HG02763 (cell line): Measurements from ENCODE around the gene CSTF3.

ENCODE experiments used
- ATAC-seq: cut with Tn5 transposase; IDR thresholded peaks from one replicate; pipeline ENCODE4 v1.9.1; 2021; ENCODE audit warnings: mild to moderate bottlenecking, moderate library complexity; ENCODE audit not compliant: unreplicated experiment

CSTF3 gene

GRCh38 chr11:33045551-33046255 is 115.6 kb downstream of the CSTF3 start:
- ATAC-seq, result no peak

DNA sequence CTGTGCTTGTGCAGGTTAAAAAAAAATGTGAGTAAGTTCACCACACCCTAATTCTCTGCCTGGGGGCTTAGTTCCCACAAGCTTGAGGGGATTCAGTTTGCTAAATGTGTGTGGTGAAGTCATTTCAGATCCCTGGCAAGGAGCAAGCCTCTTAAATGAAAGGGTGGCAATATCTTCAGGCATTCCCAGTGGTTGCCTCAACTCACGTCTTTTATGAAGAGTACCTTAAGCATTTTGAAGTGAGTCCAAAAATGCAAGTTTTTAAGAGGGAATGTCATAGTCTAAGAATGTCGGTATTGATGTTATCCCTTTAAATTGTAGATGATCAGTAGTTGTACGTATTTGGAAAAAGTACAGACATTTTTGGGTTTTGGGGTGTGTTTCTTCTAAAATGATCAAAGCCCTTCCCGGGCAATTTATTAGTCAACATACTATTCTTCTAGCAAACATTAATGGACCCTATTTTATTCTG is 117.0 kb downstream of the CSTF3 start:
- no peak for ATAC-seq

DNA sequence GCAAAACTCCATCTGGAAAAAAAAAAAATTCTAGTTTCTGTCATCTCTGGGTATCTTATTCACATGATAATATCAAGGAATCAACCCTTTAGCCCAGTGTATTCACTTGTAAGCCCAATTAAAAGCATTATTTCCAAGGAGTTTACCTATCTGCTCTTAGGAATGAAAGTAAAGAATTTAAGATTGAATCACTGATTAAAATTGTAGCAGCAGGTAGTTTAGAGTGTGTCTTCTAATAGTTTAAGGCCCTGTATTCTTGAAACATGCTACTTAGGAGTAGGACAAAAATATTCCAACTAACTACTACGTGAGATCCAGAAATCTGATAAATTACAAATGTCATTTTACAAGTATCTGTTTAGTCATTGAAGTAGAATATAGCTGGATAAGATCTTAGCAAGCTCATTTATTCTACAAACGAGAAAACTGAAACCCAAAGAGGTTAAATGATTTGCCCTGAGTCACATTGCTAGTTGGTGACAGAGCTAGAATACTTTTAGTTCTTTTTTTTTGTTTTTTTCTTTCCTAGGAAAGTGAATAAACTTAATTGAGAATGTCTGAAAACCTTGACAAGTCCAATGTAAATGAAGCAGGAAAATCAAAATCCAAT is 118.0 kb downstream of the CSTF3 start:
- ATAC-seq, result no peak

- ATAC-seq, result no peak
Measured at GRCh38 chr11:33040862-33041453, 120.3 kb downstream of the CSTF3 start.

GRCh38 chr11:33040033-33040861 is 121.0 kb downstream of the CSTF3 start:
- ATAC-seq, result peak; percentile 12

DNA sequence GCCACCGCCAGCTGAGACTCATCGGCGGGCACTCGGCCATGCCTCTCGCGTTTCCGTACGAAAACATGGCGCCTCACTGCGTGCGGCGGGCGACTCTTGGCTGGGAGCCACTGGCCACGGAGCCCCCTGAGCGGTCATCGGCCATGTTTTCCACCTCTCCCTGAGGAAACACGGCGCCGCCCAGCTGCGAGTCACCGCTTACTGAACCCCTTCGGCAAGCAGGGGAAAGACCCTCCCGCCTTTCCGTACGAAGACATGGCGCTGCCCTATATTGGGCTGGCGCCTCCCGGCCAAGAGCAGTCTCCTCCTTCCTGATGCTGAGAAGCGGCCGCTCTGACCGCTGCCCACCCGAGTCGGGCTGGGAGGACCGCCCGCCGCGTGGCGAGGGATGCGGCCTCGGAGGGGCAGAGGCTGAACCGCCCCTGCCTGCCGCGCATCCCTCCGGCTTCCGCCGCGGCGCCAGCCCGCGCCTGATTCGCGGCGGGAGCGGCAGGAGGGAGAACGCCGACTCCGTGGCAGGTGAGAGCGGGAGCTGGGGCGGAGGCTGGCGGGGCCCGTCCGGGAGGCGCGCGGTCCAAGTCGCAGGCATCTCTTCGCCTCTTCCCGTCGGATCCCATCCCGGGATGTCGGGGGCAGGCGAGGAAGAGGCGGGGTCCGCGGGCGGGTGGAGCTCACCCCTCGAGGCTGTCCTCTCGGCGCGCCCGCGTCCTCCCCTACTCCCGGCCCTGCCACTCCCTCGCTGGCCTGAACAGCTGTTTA is 121.8 kb downstream of the CSTF3 start, which contains the start of gene TCP11L1:
Gene TCP11L1, plus strand, starts transcription at position 299 of the 759 bp plus-strand sequence. CDS start 4,202 bp downstream, outside the sequence.
- ATAC-seq, result peak; percentile 73

GRCh38 chr11:33035011-33035410 is 126.3 kb downstream of the CSTF3 start:
- ATAC-seq, result no peak
